ENCODE measurements around the gene MDP1.

DNA sequence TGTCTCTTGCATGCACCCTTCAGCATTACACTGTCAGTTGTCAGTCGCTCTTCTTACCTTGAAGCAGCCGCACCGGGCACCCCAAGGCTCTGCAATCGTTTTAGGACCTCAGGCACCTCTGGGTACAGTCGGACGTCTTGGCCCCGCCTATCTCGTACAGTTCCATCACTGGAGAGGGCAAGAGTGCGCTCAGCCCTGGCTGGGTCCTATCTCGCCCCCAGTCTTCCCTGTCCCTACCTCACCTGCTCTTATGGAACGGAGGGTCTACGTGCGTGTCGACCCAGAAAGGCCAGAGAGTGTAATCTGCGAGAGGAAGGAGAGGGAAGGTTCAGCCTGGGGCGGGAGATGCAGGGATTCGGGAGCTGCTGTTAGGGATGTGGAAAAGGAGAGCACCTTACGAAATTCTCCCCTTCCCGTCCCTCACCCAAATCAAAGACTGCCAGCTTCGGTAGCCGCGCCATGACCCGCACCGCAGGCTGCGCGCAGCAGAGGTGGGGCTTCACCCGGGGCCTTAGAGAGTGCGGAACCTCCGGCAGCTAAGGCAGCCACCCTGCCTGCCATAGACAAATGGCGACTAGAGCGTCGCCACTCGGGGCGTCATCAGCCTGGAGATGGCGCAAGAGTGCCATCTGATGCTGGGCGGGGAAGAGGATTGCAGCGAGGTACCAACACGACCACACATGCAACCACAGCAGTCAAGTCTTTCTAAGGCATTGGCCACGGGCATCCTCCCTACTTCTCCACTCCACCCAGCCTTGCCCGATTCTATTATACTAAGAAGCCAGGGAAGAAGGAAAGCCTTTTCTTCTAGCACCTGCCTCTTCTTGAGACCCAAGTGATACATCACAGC lies at the start of gene MDP1:
- TF ChIP-seq POLR2A (IDR thresholded peaks at IDR 0.05) (peak; percentile 79 to 90), EP300 (IDR thresholded peaks at IDR 0.05) (no peak), POLR2AphosphoS5 (IDR thresholded peaks at IDR 0.05) (peak; percentile 93)
- TF ChIP-seq, protein P1, sequence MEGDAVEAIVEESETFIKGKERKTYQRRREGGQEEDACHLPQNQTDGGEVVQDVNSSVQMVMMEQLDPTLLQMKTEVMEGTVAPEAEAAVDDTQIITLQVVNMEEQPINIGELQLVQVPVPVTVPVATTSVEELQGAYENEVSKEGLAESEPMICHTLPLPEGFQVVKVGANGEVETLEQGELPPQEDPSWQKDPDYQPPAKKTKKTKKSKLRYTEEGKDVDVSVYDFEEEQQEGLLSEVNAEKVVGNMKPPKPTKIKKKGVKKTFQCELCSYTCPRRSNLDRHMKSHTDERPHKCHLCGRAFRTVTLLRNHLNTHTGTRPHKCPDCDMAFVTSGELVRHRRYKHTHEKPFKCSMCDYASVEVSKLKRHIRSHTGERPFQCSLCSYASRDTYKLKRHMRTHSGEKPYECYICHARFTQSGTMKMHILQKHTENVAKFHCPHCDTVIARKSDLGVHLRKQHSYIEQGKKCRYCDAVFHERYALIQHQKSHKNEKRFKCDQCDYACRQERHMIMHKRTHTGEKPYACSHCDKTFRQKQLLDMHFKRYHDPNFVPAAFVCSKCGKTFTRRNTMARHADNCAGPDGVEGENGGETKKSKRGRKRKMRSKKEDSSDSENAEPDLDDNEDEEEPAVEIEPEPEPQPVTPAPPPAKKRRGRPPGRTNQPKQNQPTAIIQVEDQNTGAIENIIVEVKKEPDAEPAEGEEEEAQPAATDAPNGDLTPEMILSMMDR (IDR thresholded peaks at IDR 0.05) = peak in 3 of 4 experiments; percentile 42 to 75 (median 46)
